Measurements from ENCODE around the gene C16orf89. TPM values are rescaled to one million over a fixed set of nuclear protein-coding genes. Genes with fewer than 3 reads are reported as not detected.

C16orf89 gene
- total and polyA plus RNA-seq, 9 donors = 0.17 to 5.4 (median 0.39) TPM; not detected in 1

DNA sequence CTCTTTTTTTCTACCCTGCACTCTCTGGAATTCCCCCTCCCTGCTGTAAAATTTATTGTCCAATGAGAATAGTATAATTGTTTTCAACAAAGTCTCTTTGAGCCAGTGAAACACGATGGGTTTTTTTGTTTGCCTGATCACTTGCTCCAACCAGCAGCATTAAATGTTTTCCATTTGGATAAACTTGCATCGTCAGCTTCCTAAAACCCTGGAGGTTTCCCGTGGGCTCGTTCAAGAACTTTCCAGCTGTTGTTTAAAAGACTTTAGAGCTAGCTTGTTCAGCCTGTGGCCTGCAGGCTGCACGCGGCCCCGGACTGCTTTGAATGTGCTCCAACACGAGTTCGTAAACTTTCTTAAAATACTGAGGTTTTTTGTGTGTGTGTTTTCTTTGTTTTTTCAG lies 47.0 kb downstream of the C16orf89 start:
- H3K27ac ChIP-seq (ENCODE audit: low read length) = peak overlapping the region; percentile 16
- H3K27me3 ChIP-seq (ENCODE audit: control insufficient read depth, insufficient read depth, low read length) = no peaks in the 10 kb centered on the region
- WGBS (ENCODE audit: insufficient coverage) = 7% methylated on average over 3 of the region's 9 CpGs
- no peaks in the 10 kb centered on the region for H3K4me1 ChIP-seq (ENCODE audit: control insufficient read depth, insufficient read depth, low read length)
- DNase-seq = peak; percentile 97
- no peaks in the 10 kb centered on the region for H3K36me3 ChIP-seq (ENCODE audit: control insufficient read depth, insufficient read depth, low read length)
- no peak overlapping the region for H3K4me3 ChIP-seq (ENCODE audit: low read length)
- H3K9me3 ChIP-seq (replicated peaks; ENCODE audit: control insufficient read depth, low read depth, low read length) = no peaks in the 10 kb centered on the region

DNA sequence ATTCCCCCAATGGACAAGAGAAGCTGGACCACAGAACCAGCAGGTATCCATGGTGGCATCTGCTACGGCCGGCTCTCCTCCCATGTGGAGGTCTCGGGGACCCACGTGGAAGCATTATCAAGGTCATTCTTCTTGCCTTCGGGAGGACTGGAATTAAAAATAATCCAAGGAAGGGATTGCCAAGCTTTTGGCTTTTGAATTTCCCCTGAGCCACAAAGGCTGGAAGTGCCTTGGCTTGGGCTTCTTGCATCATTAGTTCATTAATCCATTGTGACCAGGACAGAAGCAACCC lies 48.1 kb downstream of the C16orf89 start:
- Histone ChIP-seq H3K4me3 (ENCODE audit: low read length) (no peak overlapping the region), H3K27me3 (ENCODE audit: control insufficient read depth, insufficient read depth, low read length) (no peaks in the 10 kb centered on the region), H3K4me1 (ENCODE audit: control insufficient read depth, insufficient read depth, low read length) (no peaks in the 10 kb centered on the region), H3K9me3 (replicated peaks; ENCODE audit: control insufficient read depth, low read depth, low read length) (no peaks in the 10 kb centered on the region), H3K36me3 (ENCODE audit: control insufficient read depth, insufficient read depth, low read length) (no peaks in the 10 kb centered on the region), H3K27ac (ENCODE audit: low read length) (no peak overlapping the region)
- DNase-seq = no peak
- 70% methylated on average over 5 of the region's 5 CpGs for WGBS (ENCODE audit: insufficient coverage)

DNA sequence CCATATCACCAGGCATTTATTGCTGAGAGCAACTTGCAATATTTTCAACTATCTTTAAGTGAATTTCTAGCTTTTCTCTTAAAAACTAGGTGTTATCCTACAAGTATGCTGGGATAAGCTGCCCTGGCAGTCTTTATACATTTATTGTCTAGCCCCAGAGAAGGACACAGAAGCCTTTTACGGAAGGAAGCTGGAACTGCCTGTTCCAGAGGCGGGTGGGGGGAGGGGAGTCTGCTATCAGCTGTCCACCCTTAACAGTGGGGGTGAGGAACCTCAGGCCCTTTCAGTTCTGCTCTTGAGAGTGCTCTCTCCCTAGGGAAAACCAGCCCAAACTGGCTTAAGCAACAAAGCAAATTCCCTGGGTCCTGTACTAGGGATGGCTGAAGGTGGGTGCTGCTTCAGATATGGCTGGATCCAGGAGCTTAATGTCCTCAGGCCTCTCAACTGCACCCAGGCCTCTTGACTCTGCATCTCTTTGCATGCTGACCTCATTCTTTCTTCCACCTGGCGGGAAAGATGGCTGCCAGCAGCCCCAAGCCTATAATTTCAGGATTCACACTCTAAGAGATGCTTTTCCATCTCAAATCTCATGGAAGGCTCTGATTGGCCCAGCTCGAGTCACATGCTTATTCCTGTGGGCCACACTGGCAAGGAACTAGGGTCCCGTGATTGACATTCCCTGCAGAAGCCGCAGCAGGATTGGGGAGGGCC lies 48.6 kb downstream of the C16orf89 start:
- DNase-seq = peak; percentile 22
- 74% methylated on average over 4 of the region's 6 CpGs for WGBS (ENCODE audit: insufficient coverage)
- Histone ChIP-seq H3K27me3 (ENCODE audit: control insufficient read depth, insufficient read depth, low read length) (no peaks in the 10 kb centered on the region), H3K27ac (ENCODE audit: low read length) (no peak overlapping the region), H3K36me3 (ENCODE audit: control insufficient read depth, insufficient read depth, low read length) (no peaks in the 10 kb centered on the region), H3K9me3 (replicated peaks; ENCODE audit: control insufficient read depth, low read depth, low read length) (no peaks in the 10 kb centered on the region), H3K4me3 (ENCODE audit: low read length) (no peak overlapping the region), H3K4me1 (ENCODE audit: control insufficient read depth, insufficient read depth, low read length) (no peaks in the 10 kb centered on the region)

DNA sequence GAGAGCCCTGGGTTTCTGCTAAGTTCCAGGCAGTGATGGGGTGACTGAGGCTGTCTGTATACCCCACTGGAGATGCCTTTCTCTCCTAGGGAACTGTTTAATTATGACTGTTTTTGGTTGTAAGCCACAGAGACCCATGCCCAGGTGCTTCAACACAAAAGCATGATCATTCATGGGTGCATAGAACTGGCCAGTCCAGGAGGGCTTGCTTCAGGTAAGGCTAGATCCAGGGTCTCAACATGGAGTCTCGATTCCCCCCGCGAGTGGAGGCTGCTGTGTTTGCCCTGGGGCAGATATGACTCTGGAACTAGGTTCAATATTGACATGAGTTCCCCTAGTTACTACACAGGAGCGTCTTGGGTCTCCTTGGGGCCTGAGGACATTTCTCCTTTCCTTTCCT lies 49.9 kb downstream of the C16orf89 start:
- Histone ChIP-seq H3K4me1 (ENCODE audit: control insufficient read depth, insufficient read depth, low read length) (no peaks in the 10 kb centered on the region), H3K27ac (ENCODE audit: low read length) (no peak overlapping the region), H3K9me3 (replicated peaks; ENCODE audit: control insufficient read depth, low read depth, low read length) (no peaks in the 10 kb centered on the region), H3K36me3 (ENCODE audit: control insufficient read depth, insufficient read depth, low read length) (no peaks in the 10 kb centered on the region), H3K27me3 (ENCODE audit: control insufficient read depth, insufficient read depth, low read length) (peaks cover under 1% of the 10 kb centered on the region), H3K4me3 (ENCODE audit: low read length) (no peak overlapping the region)
- WGBS (ENCODE audit: insufficient coverage) = 67% methylated on average over 1 of the region's 4 CpGs
- no peak for DNase-seq

DNA sequence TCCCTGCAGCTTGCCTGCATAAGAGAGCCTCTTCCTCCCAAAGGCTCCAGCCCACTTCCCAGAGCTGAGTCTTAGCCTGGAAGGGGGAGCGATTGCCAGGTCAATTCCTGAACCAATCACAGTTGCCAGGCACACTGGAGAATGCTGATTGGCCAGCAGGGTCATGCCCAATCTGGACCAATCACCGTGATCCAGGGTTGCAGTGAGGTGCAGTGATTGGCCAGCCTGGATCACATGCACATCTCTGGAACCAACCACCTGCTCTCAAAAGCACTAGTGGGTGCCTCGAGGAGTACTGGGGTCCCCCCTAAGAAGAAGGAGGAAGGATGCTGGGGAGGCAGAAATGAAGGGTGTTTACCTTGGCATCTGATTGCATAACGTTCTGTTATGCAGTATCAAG lies 50.4 kb downstream of the C16orf89 start:
- Histone ChIP-seq H3K27ac (ENCODE audit: low read length) (no peak overlapping the region), H3K27me3 (ENCODE audit: control insufficient read depth, insufficient read depth, low read length) (peaks cover 6% of the 10 kb centered on the region), H3K9me3 (replicated peaks; ENCODE audit: control insufficient read depth, low read depth, low read length) (no peaks in the 10 kb centered on the region), H3K4me1 (ENCODE audit: control insufficient read depth, insufficient read depth, low read length) (no peaks in the 10 kb centered on the region), H3K4me3 (ENCODE audit: low read length) (no peak overlapping the region), H3K36me3 (ENCODE audit: control insufficient read depth, insufficient read depth, low read length) (no peaks in the 10 kb centered on the region)
- 68% methylated on average over 3 of the region's 4 CpGs for WGBS (ENCODE audit: insufficient coverage)
- no peak for DNase-seq

DNA sequence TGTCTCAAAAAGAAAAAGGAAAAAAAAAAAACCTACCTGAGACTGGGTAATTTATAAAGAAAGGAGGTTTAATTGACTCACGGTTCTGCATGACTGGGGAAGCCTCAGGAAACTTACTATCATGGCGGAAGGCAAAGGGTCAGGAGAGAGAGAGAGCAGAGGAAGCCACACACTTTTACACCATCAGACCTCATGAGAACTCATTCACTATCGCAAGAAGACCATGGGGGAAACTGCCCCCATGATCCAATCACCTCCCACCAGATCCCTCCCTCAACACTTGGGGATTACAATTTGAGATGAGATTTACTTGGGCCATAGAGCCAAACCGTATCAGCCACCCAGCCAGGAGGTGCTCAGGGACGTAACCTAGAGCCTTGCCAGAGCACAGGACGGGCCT lies 52.9 kb downstream of the C16orf89 start:
- no peak overlapping the region for H3K27ac ChIP-seq (ENCODE audit: low read length)
- no peak for DNase-seq
- H3K27me3 ChIP-seq (ENCODE audit: control insufficient read depth, insufficient read depth, low read length) = peaks cover 7% of the 10 kb centered on the region
- H3K4me1 ChIP-seq (ENCODE audit: control insufficient read depth, insufficient read depth, low read length) = no peaks in the 10 kb centered on the region
- no peaks in the 10 kb centered on the region for H3K36me3 ChIP-seq (ENCODE audit: control insufficient read depth, insufficient read depth, low read length)
- no peak overlapping the region for H3K4me3 ChIP-seq (ENCODE audit: low read length)
- no peaks in the 10 kb centered on the region for H3K9me3 ChIP-seq (replicated peaks; ENCODE audit: control insufficient read depth, low read depth, low read length)
- 63% methylated on average over 3 of the region's 6 CpGs for WGBS (ENCODE audit: insufficient coverage)

DNA sequence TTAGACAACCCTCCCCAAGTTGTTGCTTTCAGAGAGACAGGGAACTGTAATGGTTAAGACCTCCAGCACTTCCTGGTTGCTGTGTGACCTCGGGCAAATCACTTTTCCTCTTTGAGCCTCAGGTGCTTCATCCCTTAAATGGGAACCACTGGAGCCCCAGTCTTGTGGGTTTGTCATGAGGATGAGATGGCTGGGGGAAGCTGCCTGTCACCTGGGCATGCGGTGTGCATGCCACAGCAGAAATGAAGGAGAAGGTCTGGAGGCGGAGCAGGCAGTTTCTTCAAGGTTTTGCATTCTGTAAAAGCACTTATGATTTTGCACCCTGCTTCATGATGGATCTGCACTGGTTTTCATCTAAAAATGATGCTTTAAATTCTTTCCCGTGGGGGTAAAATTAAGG lies 54.1 kb downstream of the C16orf89 start:
- no peak overlapping the region for H3K4me3 ChIP-seq (ENCODE audit: low read length)
- peaks cover 2% of the 10 kb centered on the region for H3K4me1 ChIP-seq (ENCODE audit: control insufficient read depth, insufficient read depth, low read length)
- DNase-seq = no peak
- no peak overlapping the region for H3K27ac ChIP-seq (ENCODE audit: low read length)
- H3K9me3 ChIP-seq (replicated peaks; ENCODE audit: control insufficient read depth, low read depth, low read length) = no peaks in the 10 kb centered on the region
- WGBS (ENCODE audit: insufficient coverage) = 45% methylated on average over 4 of the region's 4 CpGs
- H3K27me3 ChIP-seq (ENCODE audit: control insufficient read depth, insufficient read depth, low read length) = peaks cover 7% of the 10 kb centered on the region
- H3K36me3 ChIP-seq (ENCODE audit: control insufficient read depth, insufficient read depth, low read length) = no peaks in the 10 kb centered on the region

DNA sequence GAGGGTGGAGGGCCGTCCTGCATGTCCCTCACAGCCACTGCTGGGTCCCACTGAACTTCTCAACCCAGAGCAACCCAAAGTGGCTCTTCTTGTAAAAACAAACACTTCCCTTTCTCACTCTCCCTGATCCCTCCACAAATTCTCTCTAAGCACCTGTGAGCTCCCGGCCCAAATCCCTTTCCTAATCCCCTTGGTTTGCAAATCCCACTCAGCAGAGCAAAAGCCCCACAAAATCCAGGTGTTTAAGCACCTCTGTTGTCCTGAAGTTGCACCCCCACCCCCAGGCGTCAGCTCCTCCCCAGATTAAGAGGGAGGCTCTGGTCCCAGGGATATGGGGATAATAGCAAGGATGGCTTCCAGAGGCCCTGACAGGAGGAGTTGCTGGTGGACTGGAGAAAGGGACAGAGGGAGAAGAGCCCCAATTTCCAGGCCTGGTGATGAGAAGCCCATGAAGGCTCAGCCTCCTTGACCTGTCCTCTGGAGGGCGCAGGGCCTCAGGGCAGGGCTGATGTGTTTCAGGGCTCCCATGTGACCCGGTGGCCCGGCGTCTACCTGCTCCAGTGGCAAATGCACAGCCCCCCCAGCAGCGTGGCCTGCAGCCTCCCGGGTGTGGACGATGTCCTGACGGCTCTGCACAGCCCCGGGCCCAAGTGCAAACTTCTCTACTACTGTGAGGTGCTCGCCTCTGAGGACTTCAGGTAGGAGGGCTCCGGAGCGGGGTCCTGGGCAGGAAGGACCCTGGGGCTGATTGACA lies 55.0 kb downstream of the C16orf89 start:
- no peaks in the 10 kb centered on the region for H3K9me3 ChIP-seq (replicated peaks; ENCODE audit: control insufficient read depth, low read depth, low read length)
- H3K27ac ChIP-seq (ENCODE audit: low read length) = no peak overlapping the region
- no peaks in the 10 kb centered on the region for H3K36me3 ChIP-seq (ENCODE audit: control insufficient read depth, insufficient read depth, low read length)
- DNase-seq = no peak
- H3K4me1 ChIP-seq (ENCODE audit: control insufficient read depth, insufficient read depth, low read length) = peaks cover 2% of the 10 kb centered on the region
- H3K4me3 ChIP-seq (ENCODE audit: low read length) = no peak overlapping the region
- 27% methylated on average over 13 of the region's 15 CpGs for WGBS (ENCODE audit: insufficient coverage)
- peaks cover 7% of the 10 kb centered on the region for H3K27me3 ChIP-seq (ENCODE audit: control insufficient read depth, insufficient read depth, low read length)

DNA sequence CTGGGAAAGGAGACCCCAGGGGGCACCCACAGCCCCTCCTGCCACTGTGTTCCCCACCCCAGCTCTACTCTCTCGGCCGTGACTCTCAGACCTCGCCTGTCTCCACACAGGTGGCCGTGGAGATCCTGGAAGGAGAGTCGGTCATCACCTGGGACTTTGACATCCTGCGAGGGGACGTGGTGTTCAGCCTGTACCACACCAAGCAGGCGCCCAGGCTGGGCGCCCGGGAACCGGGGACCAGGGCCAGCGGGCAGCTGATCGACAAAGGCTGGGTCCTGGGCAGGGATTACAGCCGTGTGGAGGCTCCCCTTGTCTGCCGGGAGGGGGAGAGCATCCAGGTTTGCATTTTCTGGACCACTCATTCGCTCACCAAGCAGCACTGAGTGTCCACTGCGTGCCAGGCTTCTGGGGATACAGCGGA lies 57.4 kb downstream of the C16orf89 start:
- Histone ChIP-seq H3K9me3 (replicated peaks; ENCODE audit: control insufficient read depth, low read depth, low read length) (no peaks in the 10 kb centered on the region), H3K4me3 (ENCODE audit: low read length) (no peak overlapping the region), H3K36me3 (ENCODE audit: control insufficient read depth, insufficient read depth, low read length) (no peaks in the 10 kb centered on the region), H3K27ac (ENCODE audit: low read length) (no peak overlapping the region), H3K27me3 (ENCODE audit: control insufficient read depth, insufficient read depth, low read length) (peaks cover 7% of the 10 kb centered on the region), H3K4me1 (ENCODE audit: control insufficient read depth, insufficient read depth, low read length) (peaks cover 2% of the 10 kb centered on the region)
- no peak for DNase-seq
- 80% methylated on average over 18 of the region's 18 CpGs for WGBS (ENCODE audit: insufficient coverage)

DNA sequence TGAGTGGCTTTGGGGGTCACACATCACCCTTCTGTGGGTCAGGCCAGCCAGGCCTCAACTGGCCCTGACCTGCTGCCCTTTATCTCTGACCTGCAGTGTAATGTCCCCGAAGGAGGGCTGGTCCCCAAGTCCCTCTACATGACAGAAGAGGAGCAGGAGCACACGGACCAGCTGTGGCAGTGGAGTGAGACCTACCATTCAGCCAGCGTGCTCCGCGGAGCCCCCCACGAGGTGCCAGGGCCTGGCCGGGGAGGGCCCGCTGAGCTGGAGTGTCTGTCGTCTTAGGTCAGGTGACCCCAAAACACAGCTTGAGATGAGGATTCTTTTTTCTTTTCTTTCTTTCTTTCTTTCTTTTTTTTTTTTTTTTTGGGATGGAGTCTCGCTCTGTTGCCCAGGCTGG lies 58.5 kb downstream of the C16orf89 start:
- no peaks in the 10 kb centered on the region for H3K9me3 ChIP-seq (replicated peaks; ENCODE audit: control insufficient read depth, low read depth, low read length)
- DNase-seq = no peak
- no peak overlapping the region for H3K4me3 ChIP-seq (ENCODE audit: low read length)
- H3K27me3 ChIP-seq (ENCODE audit: control insufficient read depth, insufficient read depth, low read length) = peaks cover 10% of the 10 kb centered on the region
- H3K27ac ChIP-seq (ENCODE audit: low read length) = no peak overlapping the region
- no peaks in the 10 kb centered on the region for H3K36me3 ChIP-seq (ENCODE audit: control insufficient read depth, insufficient read depth, low read length)
- WGBS (ENCODE audit: insufficient coverage) = 55% methylated on average over 3 of the region's 10 CpGs
- peaks cover 2% of the 10 kb centered on the region for H3K4me1 ChIP-seq (ENCODE audit: control insufficient read depth, insufficient read depth, low read length)
